Activated naive CD8-positive, alpha-beta T cell treated with anti-CD3 and anti-CD28 coated beads, Interleukin-2, amount 50 U/mL, for 24 hours (primary cell): ENCODE measurements around the gene KRCC1.
A peak's percentile ranks its signal among the peaks of the same experiment; 100 is the strongest.

Source experiments
- ATAC-seq: fragments of 150-1000 bp; cut with Tn5 transposase; one replicate; pipeline ENCODE4 v1.10.0; 2021
- DNase-seq: peaks from one replicate; pipeline ENCODE4 v3.0.0; 2021
- H3K27ac Mint-ChIP-seq: one replicate; pipeline ENCODE4 v1.8.0; 2021; ENCODE audit warnings: mild to moderate bottlenecking, mixed read lengths
- H3K27me3 Mint-ChIP-seq: one replicate; pipeline ENCODE4 v1.8.0; 2021; ENCODE audit warnings: mixed read lengths
- H3K36me3 Mint-ChIP-seq: one replicate; pipeline ENCODE4 v1.8.0; 2021; ENCODE audit warnings: low read depth, mixed read lengths
- H3K4me1 Mint-ChIP-seq: one replicate; pipeline ENCODE4 v1.8.0; 2021; ENCODE audit warnings: mixed read lengths
- H3K4me3 Mint-ChIP-seq: one replicate; pipeline ENCODE4 v1.8.0; 2021; ENCODE audit warnings: mild to moderate bottlenecking, moderate library complexity, mixed read lengths
- H3K9me3 Mint-ChIP-seq: one replicate; pipeline ENCODE4 v1.8.0; 2021; ENCODE audit warnings: mixed read lengths

KRCC1 gene

DNA sequence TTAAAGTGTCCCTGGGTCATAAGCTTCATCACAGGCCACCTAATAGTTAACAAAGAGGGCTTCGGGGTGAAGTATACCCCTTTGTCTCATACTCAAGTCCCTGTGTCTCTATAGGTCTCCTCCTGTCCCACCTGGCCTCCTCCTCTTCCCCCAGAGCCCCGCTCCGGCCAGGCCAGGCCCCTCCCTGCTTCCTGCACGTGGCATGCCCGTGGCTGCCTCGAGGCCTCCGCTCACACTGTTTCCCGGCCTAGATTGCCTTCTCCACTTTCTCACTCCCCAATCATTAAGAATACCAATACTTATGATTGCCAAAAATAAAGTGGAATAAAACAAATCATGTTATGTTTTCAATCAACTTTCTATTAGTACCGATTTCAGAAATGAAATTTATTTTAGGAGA is 30.8 kb upstream of the KRCC1 start:
- no peak for DNase-seq
- Mint-ChIP-seq H3K27me3 (no peaks in the 10 kb centered on the region), H3K9me3 (no peaks in the 10 kb centered on the region), H3K4me1 (peaks cover 20% of the 10 kb centered on the region), H3K27ac (no peak overlapping the region), H3K36me3 (no peaks in the 10 kb centered on the region), H3K4me3 (no peak overlapping the region)
- ATAC-seq = no peak

DNA sequence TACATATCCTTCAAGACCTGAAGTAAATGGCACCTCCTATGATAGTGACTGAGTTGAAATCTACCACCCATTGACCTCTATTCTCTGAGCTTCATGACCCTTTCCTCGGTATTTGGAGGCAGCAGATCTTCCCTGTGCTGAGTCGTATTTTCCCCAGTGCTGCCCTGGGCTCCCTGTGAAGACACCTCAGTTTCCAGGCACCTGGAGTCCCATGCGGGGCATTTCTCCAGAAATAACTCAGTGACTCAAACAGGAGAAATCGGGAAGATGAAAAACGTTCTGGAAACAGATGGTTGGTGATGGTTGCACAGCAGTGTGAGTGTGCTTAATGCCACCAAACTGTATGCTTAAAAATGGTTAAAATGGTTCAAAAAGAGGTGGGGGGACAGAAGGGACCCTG is 30.0 kb upstream of the KRCC1 start:
- peaks cover 12% of the 10 kb centered on the region for H3K4me1 Mint-ChIP-seq
- H3K9me3 Mint-ChIP-seq = no peaks in the 10 kb centered on the region
- no peak for ATAC-seq
- no peak for DNase-seq
- no peaks in the 10 kb centered on the region for H3K36me3 Mint-ChIP-seq
- H3K4me3 Mint-ChIP-seq = no peak overlapping the region
- H3K27me3 Mint-ChIP-seq = no peaks in the 10 kb centered on the region
- no peak overlapping the region for H3K27ac Mint-ChIP-seq

DNA sequence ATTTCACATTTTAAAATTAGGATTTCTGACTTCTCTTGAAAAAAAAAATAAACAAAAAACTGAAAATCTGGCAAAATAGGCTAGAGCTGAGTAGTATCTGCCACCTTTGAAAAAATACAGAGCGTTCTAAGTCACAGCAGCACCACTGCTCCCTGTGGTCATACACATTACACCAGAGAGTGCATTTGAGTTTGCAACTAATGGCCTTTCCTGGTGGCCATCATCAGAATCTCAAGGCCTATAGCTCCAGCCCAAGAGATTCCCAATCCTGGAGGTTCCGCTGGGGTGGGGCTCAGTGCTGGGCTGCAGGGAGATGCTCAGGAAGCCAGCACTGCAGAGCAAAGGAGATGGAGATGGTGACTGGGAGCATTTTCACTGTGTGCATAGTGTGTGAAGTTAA is 29.5 kb upstream of the KRCC1 start:
- no peak overlapping the region for H3K27ac Mint-ChIP-seq
- no peaks in the 10 kb centered on the region for H3K27me3 Mint-ChIP-seq
- no peak for DNase-seq
- H3K4me3 Mint-ChIP-seq = no peak overlapping the region
- H3K4me1 Mint-ChIP-seq = peaks cover 7% of the 10 kb centered on the region
- H3K36me3 Mint-ChIP-seq = no peaks in the 10 kb centered on the region
- no peaks in the 10 kb centered on the region for H3K9me3 Mint-ChIP-seq
- ATAC-seq = no peak

- no peak for DNase-seq
- no peaks in the 10 kb centered on the region for H3K36me3 Mint-ChIP-seq
- H3K4me3 Mint-ChIP-seq = no peak overlapping the region
- H3K27me3 Mint-ChIP-seq = no peaks in the 10 kb centered on the region
- no peak overlapping the region for H3K27ac Mint-ChIP-seq
- no peak for ATAC-seq
- no peaks in the 10 kb centered on the region for H3K4me1 Mint-ChIP-seq
- H3K9me3 Mint-ChIP-seq = no peaks in the 10 kb centered on the region
Measured at GRCh38 chr2:88082781-88083180, 27.2 kb upstream of the KRCC1 start.

DNA sequence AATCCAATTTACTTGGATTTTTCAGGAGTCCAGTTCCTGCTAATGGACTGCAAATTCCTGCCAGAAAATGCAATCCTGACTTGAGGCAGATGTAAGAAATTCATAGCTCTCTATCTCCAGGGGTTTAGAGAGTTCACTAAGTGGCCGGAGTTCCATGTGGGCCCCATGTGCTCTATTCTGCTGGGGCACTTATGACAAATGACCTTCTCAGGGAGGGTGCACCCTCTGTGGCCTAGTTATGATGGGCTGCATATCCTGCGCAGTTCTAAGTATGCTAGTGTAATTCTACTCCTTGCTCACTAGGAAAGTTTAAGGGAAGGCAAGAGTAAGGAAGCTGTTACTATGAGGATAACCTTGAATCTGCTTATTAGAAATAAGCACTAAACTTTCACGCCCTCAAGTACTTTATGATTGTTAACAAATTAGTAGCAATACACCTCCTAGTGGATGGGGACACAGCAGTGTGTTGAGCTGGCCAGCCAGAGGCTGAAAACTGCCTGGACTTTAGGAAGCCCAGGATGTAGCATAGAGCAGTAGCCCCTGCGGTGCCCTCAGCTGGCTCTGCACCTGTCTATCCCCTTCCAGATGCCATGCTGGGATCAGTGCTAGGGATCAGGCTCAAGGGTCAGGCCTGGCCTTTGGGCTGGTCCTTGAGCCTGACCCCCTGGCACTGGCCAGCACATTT is 26.5 kb upstream of the KRCC1 start:
- Mint-ChIP-seq H3K4me3 (no peak overlapping the region), H3K27ac (no peak overlapping the region), H3K36me3 (no peaks in the 10 kb centered on the region), H3K9me3 (no peaks in the 10 kb centered on the region), H3K27me3 (no peaks in the 10 kb centered on the region), H3K4me1 (no peaks in the 10 kb centered on the region)
- DNase-seq (no peak), ATAC-seq (no peak)

DNA sequence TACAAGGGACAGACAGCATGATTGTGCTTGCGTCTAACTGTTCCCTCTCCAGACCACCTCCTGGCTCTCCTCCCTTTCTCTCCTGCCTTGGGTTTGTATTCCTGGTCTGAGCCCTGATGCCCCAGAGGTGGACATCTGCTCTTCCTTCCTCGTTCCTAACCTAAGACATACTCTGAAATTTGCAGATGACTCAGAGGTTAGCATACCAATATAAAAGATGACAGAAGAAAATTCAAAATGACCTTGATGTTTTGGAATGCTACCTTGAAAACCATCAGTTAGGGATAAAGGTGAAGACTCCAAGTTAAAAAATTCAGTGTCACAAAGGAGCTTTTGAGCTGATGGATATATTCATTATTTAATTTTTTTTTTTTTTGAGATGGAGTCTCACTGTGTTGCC is 25.0 kb upstream of the KRCC1 start:
- Mint-ChIP-seq H3K4me1 (no peaks in the 10 kb centered on the region), H3K27ac (no peak overlapping the region), H3K9me3 (no peaks in the 10 kb centered on the region), H3K27me3 (no peaks in the 10 kb centered on the region), H3K36me3 (no peaks in the 10 kb centered on the region), H3K4me3 (no peak overlapping the region)
- DNase-seq (no peak), ATAC-seq (no peak)

GRCh38 chr2:88078643-88079172 is 23.1 kb upstream of the KRCC1 start:
- no peak for DNase-seq
- Mint-ChIP-seq H3K36me3 (no peaks in the 10 kb centered on the region), H3K4me3 (no peak overlapping the region), H3K27me3 (no peaks in the 10 kb centered on the region), H3K9me3 (no peaks in the 10 kb centered on the region), H3K27ac (no peak overlapping the region), H3K4me1 (no peaks in the 10 kb centered on the region)
- ATAC-seq = no peak

DNA sequence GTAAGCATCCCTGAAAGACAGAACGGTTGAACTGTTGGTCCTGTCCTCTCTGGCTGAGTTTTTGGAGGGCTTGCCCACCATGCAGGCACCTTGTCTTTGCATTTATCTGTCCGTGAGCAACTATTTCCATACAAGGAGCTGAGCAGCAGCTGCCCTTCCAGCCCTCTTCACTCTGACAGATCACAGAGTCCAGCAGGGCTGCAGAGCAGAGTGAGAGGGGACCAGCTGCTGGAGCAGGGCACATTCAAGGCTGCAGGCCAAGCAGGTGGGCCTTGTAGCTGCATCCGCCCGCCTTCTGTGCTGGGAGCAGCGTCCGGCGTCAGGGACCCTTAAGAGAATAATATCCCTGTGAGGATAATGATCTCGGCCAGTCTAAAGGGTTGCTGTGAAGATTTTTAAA is 21.5 kb upstream of the KRCC1 start:
- no peaks in the 10 kb centered on the region for H3K9me3 Mint-ChIP-seq
- H3K36me3 Mint-ChIP-seq = no peaks in the 10 kb centered on the region
- H3K4me1 Mint-ChIP-seq = no peaks in the 10 kb centered on the region
- no peak overlapping the region for H3K27ac Mint-ChIP-seq
- H3K27me3 Mint-ChIP-seq = no peaks in the 10 kb centered on the region
- DNase-seq (no peak), ATAC-seq (no peak)
- no peak overlapping the region for H3K4me3 Mint-ChIP-seq

DNA sequence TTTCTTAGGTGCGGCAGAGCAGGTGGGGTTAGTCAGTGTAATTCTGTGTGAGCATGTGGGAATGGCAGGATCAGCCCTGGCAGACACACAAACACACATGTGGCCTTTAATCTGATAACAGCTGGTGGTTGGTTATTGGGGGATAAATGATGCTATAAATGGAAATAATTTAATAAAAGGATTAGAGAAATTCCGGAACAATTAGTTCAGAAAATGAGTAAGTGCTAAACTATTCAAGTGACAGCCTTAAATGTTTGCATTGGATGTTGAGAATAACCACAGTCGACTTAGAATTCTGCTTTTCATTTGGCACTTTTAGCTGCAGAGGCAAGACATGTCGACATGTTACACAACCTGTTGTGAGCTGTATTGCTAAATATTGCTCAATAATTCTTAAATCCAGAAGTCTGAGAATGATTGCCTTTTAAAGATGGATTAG is 19.3 kb upstream of the KRCC1 start:
- Mint-ChIP-seq H3K27me3 (no peaks in the 10 kb centered on the region), H3K4me1 (no peaks in the 10 kb centered on the region), H3K27ac (no peak overlapping the region), H3K36me3 (no peaks in the 10 kb centered on the region), H3K4me3 (no peak overlapping the region), H3K9me3 (no peaks in the 10 kb centered on the region)
- ATAC-seq (no peak), DNase-seq (no peak)

DNA sequence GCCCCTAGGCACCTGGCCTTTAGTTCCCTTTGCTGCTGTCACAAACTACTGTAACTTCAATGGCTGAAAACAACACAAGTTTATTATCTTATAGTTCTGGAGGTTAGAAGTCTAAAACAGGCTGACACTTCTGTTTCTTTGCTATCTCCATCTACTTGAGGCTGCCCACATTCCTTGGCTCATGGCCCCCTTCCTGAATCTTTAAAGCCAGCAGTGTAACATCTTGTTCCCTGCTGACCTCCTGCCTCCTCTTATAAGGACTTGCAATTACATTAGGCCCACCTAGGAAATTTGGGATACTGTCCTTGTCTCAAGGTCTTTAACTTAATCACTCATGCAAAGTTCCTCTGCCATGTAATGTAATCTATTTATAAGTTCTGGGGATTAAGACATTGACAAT is 18.6 kb upstream of the KRCC1 start:
- Mint-ChIP-seq H3K9me3 (no peaks in the 10 kb centered on the region), H3K36me3 (no peaks in the 10 kb centered on the region), H3K4me1 (no peaks in the 10 kb centered on the region), H3K27me3 (no peaks in the 10 kb centered on the region), H3K27ac (no peak overlapping the region), H3K4me3 (no peak overlapping the region)
- DNase-seq (no peak), ATAC-seq (no peak)

DNA sequence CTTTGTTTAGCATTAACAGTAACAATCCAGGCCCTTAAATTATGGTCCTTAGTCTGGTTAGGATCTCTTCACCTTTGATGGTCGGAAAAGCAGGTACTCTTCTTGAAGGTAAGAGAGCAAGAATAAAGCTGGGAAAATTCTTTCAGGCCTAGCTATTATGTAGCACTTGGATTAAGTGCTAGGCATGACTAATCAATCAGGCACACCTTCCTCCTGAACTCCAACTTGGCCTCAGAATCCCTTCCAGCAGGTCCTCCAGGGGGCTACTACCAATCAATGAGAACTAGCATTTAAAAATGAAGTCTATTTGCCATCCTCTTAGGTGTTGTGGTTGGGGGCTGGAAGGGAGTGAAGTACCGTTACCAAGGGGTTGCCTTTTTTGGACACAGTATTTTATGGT is 15.8 kb upstream of the KRCC1 start:
- no peaks in the 10 kb centered on the region for H3K9me3 Mint-ChIP-seq
- H3K4me1 Mint-ChIP-seq = no peaks in the 10 kb centered on the region
- no peak overlapping the region for H3K4me3 Mint-ChIP-seq
- DNase-seq (no peak), ATAC-seq (no peak)
- no peaks in the 10 kb centered on the region for H3K27me3 Mint-ChIP-seq
- H3K27ac Mint-ChIP-seq = no peak overlapping the region
- H3K36me3 Mint-ChIP-seq = no peaks in the 10 kb centered on the region

DNA sequence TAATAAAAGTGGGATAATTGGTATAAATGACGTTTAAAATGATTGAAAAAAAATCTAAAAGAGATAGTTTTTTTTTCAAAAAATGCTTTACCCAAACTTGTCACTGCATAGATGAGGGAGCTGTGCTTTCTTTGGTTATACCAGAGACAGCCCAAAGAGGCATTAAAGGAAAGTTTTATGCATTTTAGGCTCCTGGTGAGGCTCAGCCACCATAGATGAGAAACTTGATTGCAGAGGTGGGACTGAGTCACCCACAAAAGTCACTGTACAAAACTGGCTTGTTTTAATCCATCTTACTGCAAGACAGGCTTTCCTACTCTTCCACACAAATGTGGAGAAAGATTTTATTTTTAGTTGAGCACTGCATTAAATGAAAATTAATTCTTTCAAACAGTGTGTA is 14.5 kb upstream of the KRCC1 start:
- Mint-ChIP-seq H3K27me3 (no peaks in the 10 kb centered on the region), H3K4me3 (no peak overlapping the region)
- no peak for DNase-seq

GRCh38 chr2:88069117-88069516 is 13.5 kb upstream of the KRCC1 start:
- no peaks in the 10 kb centered on the region for H3K36me3 Mint-ChIP-seq
- ATAC-seq = no peak
- no peaks in the 10 kb centered on the region for H3K27me3 Mint-ChIP-seq
- H3K9me3 Mint-ChIP-seq = no peaks in the 10 kb centered on the region
- DNase-seq = no peak
- H3K4me1 Mint-ChIP-seq = no peaks in the 10 kb centered on the region
- no peak overlapping the region for H3K4me3 Mint-ChIP-seq
- H3K27ac Mint-ChIP-seq = no peak overlapping the region

More for the DNA sequence above, 14.5 kb upstream of the KRCC1 start:
- H3K27ac Mint-ChIP-seq = no peak overlapping the region
- no peaks in the 10 kb centered on the region for H3K4me1 Mint-ChIP-seq
- no peaks in the 10 kb centered on the region for H3K9me3 Mint-ChIP-seq
- no peaks in the 10 kb centered on the region for H3K36me3 Mint-ChIP-seq
- ATAC-seq = peak; percentile 89

DNA sequence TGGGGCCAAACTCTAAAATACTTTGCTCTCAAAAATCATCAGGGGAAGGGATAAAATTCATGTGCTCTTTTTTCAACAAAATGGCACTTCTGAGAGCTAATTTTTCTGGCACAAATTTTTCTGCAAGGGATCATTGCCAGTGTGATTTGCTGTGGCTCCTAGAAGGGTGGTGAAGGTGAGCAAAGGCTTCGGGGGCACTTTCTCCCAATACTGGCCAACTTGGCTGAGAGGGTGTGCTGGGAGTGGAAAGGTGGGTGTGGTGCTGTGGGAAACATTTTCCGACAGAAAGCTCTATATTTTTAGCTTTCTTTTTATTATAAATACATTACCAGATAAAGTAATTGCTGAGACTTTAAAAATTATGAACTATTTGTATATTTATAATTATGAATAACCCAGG is 12.5 kb upstream of the KRCC1 start:
- Mint-ChIP-seq H3K4me1 (no peaks in the 10 kb centered on the region), H3K36me3 (no peaks in the 10 kb centered on the region), H3K27me3 (no peaks in the 10 kb centered on the region), H3K9me3 (no peaks in the 10 kb centered on the region), H3K27ac (no peak overlapping the region), H3K4me3 (no peak overlapping the region)
- DNase-seq (no peak), ATAC-seq (no peak)

GRCh38 chr2:88067598-88067997 is 12.0 kb upstream of the KRCC1 start, which contains the start of gene SMYD1:
SMYD1 (plus strand) TSS chr2:88067825; CDS start chr2:88067865, 40 bp downstream.
- no peaks in the 10 kb centered on the region for H3K27me3 Mint-ChIP-seq
- no peaks in the 10 kb centered on the region for H3K4me1 Mint-ChIP-seq
- no peak within 1 kb of the TSS for H3K27ac Mint-ChIP-seq
- H3K9me3 Mint-ChIP-seq = no peaks in the 10 kb centered on the region
- DNase-seq (no peak), ATAC-seq (no peak)
- H3K4me3 Mint-ChIP-seq = no peak within 1 kb of the TSS
- no peaks in the 10 kb centered on the region for H3K36me3 Mint-ChIP-seq

- Mint-ChIP-seq H3K36me3 (no peaks in the 10 kb centered on the region), H3K4me3 (no peak overlapping the region), H3K4me1 (no peaks in the 10 kb centered on the region), H3K9me3 (no peaks in the 10 kb centered on the region), H3K27ac (no peak overlapping the region), H3K27me3 (no peaks in the 10 kb centered on the region)
- ATAC-seq (no peak), DNase-seq (no peak)
Measured at GRCh38 chr2:88067189-88067588, 11.6 kb upstream of the KRCC1 start.
